AG04449 (cell line): ENCODE data around the gene KRTAP5-3.
"Not testable (repeated sequence)": the region's sequence is repeated elsewhere in the genome, so short reads cannot be mapped to it uniquely, and the experiment has no call there.

Experiments used
- CTCF ChIA-PET: fragments of 350-600 bp; formaldehyde crosslinking; extraction: SDS; loops from one replicate; lab custom pipeline; 2021; ENCODE audit warnings: antibody characterized with exemption; lab: Yijun Ruan, JAX
- POLR2A ChIA-PET: fragments of 400-600, 350-600 bp; formaldehyde crosslinking; extraction: SDS; loops from one replicate; lab custom pipeline; 2020; ENCODE audit warnings: antibody characterized with exemption, inconsistent platforms; lab: Yijun Ruan, JAX
- DNase-seq: peaks from one replicate; pipeline ENCODE4 v3.0.0-alpha.2; 2010; ENCODE audit warnings: low read depth, low spot score
- H3K4me3 ChIP-seq: 2 replicates; pipeline ENCODE4 v1.5.1; 2011; ENCODE audit warnings: low read depth, mild to moderate bottlenecking, control low read depth, low read length
- CTCF ChIP-seq: IDR thresholded peaks from one replicate; pipeline ENCODE4 v1.5.1; 2011; ENCODE audit warnings: mild to moderate bottlenecking, moderate library complexity, low read length, control low read depth, inconsistent platforms; ENCODE audit not compliant: insufficient read depth; ENCODE audit errors: missing control alignments

Gene KRTAP5-3

GRCh38 chr11:1586699-1587098 is 21.6 kb downstream of the KRTAP5-3 start:
- CTCF ChIA-PET, result interaction anchor here (0.9 to 5.7 kb wide), 3 partner anchors 9 to 13 kb away, joined by 4 to 37 read pairs (median 4); no protein-coding TSS in a partner anchor
- POLR2A ChIA-PET, result no interaction called here
- H3K4me3 ChIP-seq, result no peak overlapping the region
- TF ChIP-seq CTCF, result no peak
- DNase-seq, result no peak

GRCh38 chr11:1584661-1585370 is 23.4 kb downstream of the KRTAP5-3 start, which contains the start of gene KRTAP5-1:
KRTAP5-1 (minus strand) TSS chr11:1585283; CDS start chr11:1585249, 34 bp downstream.
- DNase-seq, POLR2A ChIA-PET, H3K4me3 ChIP-seq: not testable (repeated sequence)
- CTCF ChIA-PET, result interaction anchor here (5.7 kb wide), 1 partner anchor 10 kb away, joined by 37 read pairs; no protein-coding TSS in a partner anchor

GRCh38 chr11:1582909-1583308 is 25.4 kb downstream of the KRTAP5-3 start:
- DNase-seq, H3K4me3 ChIP-seq: not testable (repeated sequence)
- ChIA-PET POLR2A (interaction anchor here (0.6 kb wide), 1 partner anchor 41 kb away, joined by 3 read pairs; no protein-coding TSS in a partner anchor), CTCF (interaction anchor here (1.2 to 5.7 kb wide), 2 partner anchors 8 to 12 kb away, joined by 4 to 37 read pairs; no protein-coding TSS in a partner anchor)

GRCh38 chr11:1581976-1582375 is 26.3 kb downstream of the KRTAP5-3 start:
- no peak for DNase-seq
- CTCF ChIA-PET, result interaction anchor here (1.2 to 5.7 kb wide), 2 partner anchors 13 to 36 kb away, joined by 7 to 37 read pairs; no protein-coding TSS in a partner anchor
- no peak overlapping the region for H3K4me3 ChIP-seq
- POLR2A ChIA-PET, result no interaction called here
- TF ChIP-seq CTCF, result no peak

GRCh38 chr11:1576825-1577224 is 31.4 kb downstream of the KRTAP5-3 start:
- POLR2A ChIA-PET, result no interaction called here
- CTCF ChIA-PET, result interaction anchor here (0.9 to 7.2 kb wide), 7 partner anchors 9 to 374 kb away, joined by 3 to 266 read pairs (median 4); no protein-coding TSS in a partner anchor
- no peak overlapping the region for H3K4me3 ChIP-seq
- TF ChIP-seq CTCF, result no peak
- no peak for DNase-seq

- POLR2A ChIA-PET, DNase-seq, H3K4me3 ChIP-seq: not testable (repeated sequence)
- CTCF ChIA-PET, result interaction anchor here (1.2 to 7.2 kb wide), 8 partner anchors 11 to 372 kb away, joined by 3 to 266 read pairs (median 26); no protein-coding TSS in a partner anchor
Observed at GRCh38 chr11:1575756-1576155, 32.5 kb downstream of the KRTAP5-3 start.

GRCh38 chr11:1574933-1575242 is 33.4 kb downstream of the KRTAP5-3 start:
- TF ChIP-seq CTCF, result no peak
- CTCF ChIA-PET, result interaction anchor here (0.6 to 7.2 kb wide), 37 partner anchors 8 to 728 kb away, joined by 3 to 266 read pairs (median 5); partner anchors contain the start of genes KRTAP5-3 and KRTAP5-5
- POLR2A ChIA-PET, result interaction anchor here (0.8 to 0.9 kb wide), 2 partner anchors 28 to 265 kb away, joined by 3 read pairs; partner anchors contain the start of gene TOLLIP
- H3K4me3 ChIP-seq, result no peak overlapping the region
- DNase-seq, result no peak
